Measurements from ENCODE around the gene SYNJ2.

GRCh38 chr6:158040804-158041347 lies 59.2 kb downstream of the SYNJ2 start:
- TF ChIP-seq CTCF (IDR thresholded peaks at IDR 0.05; ENCODE audit: low read depth, low read length): no peak
- TF ChIP-seq POLR2A (IDR thresholded peaks at IDR 0.05; ENCODE audit: extremely low read depth, insufficient read length): no peak

All from NB4 (cell line).